Epithelial cell of prostate (primary cell): ENCODE measurements around the gene LAD1.

Experiments used
- DNase-seq: peaks from one replicate; pipeline ENCODE4 v3.0.0-alpha.2; 2011; ENCODE audit warnings: low read depth, low spot score
- H3K27ac ChIP-seq: fragments of 450-650 bp; 2 replicates; pipeline ENCODE4 v1.5.1; 2017; ENCODE audit warnings: mild to moderate bottlenecking

Gene LAD1

DNA sequence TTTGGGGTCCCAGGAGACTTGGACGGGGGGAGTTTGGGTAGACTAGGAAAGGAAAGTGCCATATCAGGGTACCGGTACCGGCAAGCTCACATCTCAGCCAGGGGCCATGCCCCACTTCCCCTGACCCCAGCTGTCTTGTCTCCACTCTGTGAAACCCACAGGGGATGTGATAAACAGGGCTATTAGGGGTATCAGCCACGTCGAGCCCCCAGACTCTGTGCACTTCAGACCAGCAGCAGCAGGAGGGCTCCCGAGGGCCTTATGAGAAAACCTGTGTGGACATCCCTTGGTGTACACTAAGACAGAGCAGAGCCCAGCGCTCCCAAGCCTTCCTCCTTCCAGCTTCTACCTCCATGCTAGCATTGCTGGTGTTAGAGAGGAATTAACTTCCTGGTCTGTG lies 68.0 kb downstream of the LAD1 start:
- no peak for DNase-seq
- no peak overlapping the region for H3K27ac ChIP-seq
